GM18867 (cell line): ENCODE results near the gene CCDC69.

Experiments used
- ATAC-seq: cut with Tn5 transposase; IDR thresholded peaks from one replicate; pipeline ENCODE4 v1.9.1; 2021; ENCODE audit warnings: mild to moderate bottlenecking, moderate library complexity; ENCODE audit not compliant: unreplicated experiment

Gene CCDC69

DNA sequence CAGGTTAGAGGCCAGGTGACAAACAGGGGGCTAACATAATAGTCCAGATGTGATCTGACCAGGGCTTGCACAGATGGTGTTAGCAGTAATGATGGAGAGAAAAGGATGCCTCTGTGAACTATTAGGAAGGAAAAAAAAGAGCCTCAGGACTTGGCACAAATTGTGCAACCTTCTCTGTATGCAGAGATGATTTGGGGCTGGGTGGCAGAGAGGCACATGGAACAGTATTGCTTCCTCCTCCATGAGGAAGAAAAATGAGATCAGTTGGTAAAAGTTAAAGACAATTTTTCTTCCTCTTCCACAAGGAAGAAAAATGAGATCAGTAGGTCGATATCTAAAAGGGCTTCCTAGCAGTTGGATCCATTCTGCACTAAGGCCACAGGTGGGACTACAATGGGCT lies 52.4 kb downstream of the CCDC69 start:
- ATAC-seq, result no peak

DNA sequence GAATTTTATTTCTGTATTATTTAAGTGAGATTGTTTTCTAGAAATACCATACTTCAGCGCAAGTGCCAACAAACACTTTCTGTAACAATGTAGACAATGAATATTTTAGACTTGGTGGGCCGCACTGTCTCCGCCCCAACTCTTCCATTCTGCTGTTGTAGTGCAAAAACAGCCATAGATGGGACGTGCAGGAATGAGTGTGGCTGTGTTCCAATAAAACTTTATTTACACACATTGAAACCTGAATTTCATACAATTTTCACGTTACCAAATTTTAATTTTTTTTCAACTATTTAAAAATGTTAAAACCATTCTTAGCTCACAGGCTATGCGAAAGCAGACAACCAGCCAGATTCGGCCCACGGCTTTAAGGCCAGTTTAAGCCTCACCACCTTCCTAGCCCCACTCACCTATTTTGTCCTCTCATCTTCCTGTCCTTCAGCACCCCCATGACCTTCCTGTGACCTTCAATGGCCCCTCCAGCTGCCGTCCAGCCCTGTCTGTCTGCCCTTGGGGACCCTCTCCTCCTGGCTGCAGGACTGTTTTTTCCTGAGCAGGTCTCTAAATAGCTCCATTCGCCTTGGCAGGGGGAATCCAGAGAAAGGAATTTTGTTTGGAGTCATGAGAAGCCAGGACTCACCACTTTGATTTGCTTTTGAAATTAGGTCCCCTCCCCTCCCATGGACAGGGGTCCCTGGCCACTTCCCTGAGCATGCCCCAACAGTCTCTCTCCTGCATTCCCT lies 55.1 kb downstream of the CCDC69 start:
- no peak for ATAC-seq

DNA sequence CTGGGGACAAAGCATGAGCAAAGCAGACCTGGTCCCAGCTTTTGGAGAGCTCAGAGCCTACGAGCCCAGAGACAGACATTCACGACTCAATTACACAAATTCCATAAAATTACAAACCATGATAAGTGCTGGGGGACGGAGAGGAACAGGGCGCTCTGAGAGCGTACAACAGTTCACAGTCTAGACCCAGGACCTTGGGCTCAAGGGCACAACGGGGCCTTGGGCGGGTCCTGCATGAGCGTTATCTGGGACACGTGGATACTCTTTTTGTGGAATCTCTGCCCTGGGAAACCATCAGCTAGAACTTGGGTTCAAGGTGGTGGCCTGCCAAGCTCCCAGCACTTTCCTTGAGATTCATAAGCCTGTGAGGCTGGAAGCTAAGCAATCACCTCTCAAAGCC lies 56.9 kb downstream of the CCDC69 start:
- ATAC-seq, result no peak

DNA sequence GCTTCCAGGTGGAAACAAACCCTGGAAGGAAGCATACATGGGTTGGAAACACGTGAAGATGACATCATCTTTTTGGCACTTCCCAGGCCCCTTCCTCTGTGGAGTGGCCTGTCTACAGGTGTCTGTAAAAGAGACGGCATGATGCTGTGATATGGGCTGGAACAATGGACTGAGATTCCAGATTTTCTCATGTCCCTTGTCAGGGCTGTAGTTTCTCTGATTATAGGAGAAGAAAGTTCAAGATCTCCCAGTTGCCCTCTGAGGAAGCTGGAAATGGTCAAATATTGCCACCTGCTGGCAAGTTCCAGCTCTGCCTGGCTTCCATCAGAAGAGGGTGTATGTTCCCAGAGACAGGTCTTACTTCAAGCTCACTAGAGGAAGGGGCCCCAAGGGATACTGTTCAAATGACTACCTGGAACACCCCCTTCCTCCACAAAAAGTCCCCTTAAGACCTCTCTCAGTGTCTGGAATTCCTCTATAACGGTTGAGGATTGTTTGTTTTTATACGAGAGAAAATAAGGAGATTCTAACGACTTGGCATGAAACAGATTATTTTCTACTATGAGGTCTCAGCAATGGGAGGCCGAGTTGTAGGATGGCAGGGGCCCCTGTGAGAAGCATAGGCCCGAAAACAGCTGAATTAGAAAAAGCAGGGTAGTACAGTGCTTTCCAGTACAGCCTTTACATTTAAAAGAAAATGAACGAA lies 59.1 kb downstream of the CCDC69 start:
- peak; percentile 87 for ATAC-seq

DNA sequence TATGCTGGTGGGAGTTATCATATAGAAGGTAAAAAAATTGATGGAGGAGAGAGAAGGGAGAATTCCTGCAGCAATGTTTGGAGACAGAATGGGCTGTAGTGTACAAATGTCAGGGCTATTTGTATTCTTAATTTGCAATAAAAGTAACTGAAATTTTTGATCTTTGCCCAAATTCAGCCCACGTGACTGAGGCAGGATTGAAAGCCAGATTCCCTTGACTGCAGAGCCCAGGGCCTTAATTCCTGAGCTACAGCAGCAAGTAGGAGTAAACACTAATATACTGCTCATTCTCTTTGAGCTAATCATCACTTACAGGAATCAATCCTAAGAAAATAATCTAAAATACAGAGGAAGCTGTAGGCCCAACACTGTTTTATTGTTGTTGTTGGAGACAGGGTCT lies 61.1 kb downstream of the CCDC69 start:
- no peak for ATAC-seq

DNA sequence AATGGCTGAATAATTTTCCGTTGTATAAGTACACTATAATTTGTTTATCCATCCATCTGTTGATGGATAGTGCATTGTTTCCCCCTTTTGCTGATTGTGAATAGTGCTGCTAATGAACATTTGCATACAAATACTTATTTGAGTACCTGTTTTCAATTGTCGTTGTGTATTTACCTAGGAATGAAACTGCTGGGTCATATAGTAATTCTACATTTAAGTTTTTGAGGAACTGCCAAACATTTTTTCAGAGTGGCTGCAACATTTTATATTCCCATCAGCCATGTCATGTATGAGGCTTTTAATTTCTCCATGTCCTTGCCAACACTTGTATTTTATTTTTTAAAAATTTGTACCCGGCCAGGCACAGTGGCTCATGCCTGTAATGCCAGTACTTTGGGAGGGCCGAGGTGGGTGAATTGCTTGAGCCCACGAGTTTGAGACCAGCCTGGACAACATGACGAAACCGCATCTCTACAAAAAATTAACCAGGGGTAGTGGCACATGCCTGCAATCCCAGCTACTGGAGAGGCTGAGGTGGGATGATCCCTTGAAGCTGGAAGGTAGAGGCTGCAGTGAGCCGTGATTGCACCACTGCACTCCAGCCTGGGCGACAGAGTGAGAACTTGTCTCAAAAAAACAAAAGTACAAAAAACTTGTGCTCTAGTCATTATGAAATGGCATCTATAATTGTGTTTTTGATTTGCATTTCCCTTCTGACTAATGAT lies 64.1 kb downstream of the CCDC69 start:
- peak; percentile 31 for ATAC-seq

DNA sequence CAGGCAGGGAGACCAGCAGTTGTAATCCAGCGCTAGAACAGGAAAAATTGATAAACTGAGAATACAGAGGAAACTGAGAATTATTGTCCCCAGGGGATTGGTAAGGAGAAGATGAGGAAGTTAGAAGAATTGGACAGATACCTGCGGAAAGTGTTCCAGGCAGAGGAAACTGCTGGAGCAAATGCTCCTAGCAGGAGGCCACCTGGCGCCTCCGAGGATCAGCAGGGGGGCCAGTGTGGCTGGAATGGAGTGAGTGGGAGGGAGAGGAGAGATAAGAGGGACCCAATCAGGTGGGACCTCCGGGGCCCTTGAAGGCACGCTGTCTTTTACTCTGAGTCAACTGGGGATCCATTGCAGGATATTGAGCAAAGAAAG lies 65.6 kb downstream of the CCDC69 start:
- no peak for ATAC-seq

DNA sequence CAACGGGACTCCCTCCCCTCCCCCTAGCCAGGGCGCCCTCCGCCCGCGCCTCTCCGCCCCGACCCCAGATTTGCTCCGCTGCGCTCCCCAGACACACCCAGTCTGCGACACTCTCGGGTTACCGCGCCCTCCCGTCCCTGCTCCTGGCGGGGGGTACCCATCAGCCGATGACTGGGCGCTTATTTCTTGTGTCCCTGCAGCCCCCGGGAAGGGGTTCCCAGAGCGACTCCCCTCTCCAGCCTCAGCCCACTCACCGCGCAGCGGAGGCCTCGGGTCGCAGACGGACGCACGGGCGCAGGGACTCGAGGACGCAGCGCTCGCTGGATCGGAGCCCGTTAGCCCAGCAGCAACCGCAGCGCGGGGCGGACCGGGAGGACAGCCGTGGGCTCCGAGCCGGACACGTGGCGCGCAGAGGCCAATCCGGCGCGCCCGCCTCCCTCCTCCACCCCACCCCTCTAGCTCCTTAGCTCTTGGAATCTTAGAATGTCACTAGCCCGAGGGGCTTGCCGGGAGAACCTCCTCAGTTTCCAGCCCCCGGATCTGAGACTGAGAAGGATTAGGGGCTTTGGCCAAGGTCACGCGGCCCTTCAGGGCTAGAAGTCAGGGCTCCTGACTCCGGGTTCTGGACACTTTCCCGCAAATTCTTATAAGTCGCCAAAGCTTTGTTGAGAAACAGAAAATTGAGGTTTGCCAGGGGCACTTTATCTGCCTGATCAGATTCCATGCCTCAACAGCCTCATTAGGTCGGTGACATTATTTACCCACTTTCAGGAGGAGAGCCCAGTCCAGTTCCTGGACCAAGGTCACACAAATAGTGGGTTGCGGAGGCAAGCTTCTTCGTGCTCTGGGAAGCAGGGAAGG lies 66.2 kb downstream of the CCDC69 start, which contains the start of gene ANXA6:
Gene ANXA6, minus strand, starts transcription at position 354 of the 861 bp plus-strand sequence. CDS start 9,878 bp downstream, outside the sequence.
- ATAC-seq, result peak; percentile 54

DNA sequence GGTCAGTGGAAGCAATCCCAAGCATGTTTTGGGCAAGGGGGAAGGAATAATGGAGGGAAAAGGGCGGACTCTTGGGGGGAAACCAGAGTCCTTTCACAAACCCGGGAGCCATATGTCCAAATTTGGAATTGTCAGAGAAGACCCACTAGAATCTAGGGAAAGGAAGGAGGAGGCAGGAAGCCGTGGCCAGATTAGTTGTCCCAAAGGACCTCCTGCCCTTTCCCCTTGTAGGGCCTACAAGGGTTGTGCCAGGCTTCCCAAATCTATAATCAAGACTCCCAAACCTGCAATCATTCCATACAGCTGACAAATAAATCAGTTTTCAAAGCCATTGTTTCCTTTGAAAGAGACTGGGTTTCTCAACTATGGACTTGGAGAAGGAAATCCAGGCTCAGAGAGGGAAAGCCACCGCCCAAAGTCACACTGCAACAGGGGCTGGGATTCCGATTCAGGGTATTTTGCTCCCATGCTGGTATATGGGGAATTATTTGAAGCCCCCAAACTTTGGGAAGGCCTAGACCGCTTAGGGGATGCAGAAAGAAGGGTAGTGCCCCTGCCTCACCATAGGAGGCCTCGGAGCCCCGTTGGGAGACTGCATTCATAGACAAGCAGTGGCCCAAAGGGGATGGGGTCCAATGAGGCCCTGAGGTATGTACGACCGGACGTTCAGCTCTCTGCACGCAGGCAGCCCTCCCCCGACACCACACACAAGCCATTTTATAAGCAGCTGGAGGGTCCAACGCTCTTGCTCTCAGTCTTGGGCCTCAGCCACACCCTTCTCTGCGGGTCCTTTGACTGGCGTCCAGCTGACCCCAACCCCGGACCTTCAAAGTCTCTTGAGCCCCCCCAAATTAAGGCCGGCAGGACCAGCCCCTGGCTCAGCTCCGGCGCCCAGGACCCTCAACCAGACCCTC lies 67.1 kb downstream of the CCDC69 start:
- ATAC-seq, result no peak

DNA sequence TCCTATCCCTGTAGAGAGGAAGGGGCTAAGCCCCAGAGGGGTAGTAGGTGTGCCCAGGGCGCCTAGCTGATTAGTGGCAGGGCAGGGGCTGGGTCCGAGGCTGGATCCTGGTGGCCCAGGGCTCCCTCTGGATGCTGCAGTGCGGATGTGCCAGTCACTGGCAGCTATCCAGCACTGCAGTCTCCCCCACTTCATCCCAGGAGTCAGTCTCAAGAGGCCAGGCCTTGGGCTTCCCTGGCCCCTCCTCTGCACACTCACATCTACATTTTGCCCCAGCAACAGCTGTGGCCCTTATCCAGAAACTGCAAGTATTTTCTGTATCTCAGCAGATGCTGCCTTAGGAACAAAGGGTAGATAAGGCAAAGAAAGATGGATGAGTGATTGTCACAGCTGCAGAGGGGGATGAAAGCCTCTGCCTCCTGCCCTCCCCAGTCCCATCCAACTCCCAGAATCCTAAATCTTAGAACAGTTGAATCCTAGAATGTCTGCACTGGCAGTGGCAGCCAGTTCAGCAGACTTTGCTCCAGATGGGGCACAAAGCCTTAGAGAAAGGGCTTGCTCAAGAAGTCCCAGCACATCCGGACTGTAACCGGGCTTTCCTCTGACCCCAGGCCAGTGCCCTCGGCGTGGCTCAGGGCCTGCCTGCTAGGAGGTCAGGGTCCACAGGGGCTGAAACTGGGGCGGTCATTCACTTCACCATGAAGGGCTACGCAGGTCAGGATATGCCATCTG lies 68.0 kb downstream of the CCDC69 start:
- ATAC-seq, result peak; percentile 28

DNA sequence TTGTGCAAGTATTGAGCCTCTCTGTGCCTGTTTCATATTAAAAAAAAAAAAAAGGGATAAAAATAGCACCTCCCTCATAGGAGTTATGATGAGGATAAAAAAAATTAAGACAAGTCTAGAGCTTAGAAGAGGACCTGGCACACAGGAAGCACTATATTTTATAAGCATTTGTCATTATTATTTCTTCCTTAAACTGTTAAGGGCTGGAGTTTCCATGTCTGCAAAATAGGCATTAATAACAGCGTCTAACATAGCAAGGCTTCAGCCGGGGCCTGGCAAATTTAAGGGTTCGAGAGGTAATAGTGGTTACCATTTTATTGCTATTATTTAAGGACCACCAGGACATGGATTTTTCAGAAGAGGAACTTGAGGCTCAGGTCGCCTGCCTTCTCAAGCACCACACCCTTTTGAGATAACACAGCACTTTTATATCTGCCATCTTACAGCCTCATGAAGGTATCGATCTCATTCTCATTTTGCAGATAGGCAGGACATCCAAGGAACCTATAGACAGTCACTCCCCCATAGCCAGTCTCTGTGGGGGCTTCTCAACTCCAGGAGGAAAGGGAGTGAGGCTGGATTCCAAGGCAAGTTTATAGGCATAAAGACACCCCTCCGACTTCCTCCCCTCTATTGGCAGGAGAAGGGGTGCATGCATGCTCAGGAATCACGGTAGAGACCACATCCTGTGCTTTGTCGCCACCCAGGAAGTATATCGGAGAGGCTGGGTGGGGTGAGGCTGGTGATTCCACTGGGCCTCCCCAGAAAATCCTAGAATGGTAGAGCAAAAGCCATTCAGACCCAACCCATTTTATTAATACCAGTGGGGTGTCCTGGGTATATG lies 68.7 kb downstream of the CCDC69 start:
- ATAC-seq, result peak; percentile 31

DNA sequence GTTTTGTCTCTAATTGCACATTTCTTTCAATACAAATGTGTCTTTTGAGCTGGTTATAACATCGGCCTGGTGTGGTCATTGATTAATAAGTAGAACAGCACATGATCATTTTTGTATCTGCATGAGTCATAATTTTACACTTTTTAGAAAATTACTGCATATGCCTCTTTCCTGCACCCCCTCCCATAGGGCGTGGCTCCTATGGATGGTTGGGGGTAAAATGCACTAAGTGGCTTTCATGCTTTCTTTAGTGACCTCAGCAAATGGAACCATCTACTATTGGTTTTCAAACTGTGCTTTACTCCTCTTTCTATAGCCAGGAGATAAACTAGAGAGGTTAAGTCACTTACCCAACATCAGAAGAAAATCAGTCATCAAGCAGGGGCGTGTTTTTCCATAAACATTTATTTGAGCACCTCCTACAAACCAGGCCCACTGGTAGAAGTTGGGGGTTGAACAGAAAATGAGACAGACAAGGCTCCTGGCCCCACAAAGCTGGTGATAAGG lies 70.1 kb downstream of the CCDC69 start:
- no peak for ATAC-seq

DNA sequence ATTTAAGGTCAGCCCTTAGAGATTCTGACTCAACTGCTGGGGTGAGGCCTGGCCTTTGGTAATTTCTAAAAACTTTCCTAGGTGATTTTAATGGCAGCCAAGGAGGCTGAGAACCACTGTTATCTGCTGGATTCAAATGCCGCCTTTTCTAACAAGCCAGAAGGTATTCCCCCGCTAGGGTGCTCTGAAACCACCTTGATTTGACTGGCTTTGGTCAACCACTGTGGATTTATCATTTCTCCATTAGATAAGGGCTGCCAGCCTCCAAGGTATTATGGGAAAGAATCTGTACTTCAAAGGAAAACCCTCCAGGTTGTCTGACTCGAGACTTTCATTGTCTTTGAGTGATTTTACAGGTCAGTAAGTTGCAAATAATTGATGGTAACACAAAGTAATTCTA lies 70.6 kb downstream of the CCDC69 start:
- no peak for ATAC-seq

DNA sequence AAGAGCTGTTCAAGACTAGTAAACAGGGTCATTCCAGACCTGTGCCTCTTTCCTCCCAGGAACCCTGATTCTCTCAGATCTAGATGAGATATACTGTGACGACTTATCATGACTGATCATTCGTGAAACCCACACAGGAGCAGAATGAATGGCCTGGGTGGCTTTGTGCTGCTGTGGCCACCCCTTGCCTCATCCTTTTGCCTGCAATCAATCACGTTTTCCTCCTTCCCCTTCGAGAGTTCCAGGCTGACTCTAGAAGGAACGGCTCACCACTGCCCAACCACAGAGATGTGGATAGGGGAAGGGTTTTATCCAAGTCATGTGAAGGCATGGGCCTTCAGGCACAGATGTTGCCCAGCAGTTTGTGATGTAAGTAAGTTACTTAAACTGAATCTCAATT lies 72.1 kb downstream of the CCDC69 start:
- ATAC-seq, result peak; percentile 27

DNA sequence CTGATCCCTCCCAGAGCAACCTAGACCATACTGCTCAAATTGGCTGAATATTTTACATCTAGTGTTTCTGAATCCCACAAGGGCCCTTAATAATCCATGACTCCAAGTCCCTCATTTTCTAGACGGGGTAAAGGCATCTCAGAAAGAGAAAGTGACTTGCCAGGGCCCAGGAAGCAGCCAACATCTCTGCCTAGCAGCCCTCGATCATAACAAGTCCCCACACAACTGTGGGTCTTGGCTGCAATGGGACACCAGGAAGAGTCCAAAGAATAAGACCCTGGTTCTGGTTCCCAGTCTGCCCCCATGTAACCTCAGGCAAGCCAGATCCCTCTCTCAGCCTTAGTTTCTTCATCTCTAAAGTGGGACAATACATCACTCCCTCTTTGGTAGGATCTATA lies 72.6 kb downstream of the CCDC69 start:
- no peak for ATAC-seq

DNA sequence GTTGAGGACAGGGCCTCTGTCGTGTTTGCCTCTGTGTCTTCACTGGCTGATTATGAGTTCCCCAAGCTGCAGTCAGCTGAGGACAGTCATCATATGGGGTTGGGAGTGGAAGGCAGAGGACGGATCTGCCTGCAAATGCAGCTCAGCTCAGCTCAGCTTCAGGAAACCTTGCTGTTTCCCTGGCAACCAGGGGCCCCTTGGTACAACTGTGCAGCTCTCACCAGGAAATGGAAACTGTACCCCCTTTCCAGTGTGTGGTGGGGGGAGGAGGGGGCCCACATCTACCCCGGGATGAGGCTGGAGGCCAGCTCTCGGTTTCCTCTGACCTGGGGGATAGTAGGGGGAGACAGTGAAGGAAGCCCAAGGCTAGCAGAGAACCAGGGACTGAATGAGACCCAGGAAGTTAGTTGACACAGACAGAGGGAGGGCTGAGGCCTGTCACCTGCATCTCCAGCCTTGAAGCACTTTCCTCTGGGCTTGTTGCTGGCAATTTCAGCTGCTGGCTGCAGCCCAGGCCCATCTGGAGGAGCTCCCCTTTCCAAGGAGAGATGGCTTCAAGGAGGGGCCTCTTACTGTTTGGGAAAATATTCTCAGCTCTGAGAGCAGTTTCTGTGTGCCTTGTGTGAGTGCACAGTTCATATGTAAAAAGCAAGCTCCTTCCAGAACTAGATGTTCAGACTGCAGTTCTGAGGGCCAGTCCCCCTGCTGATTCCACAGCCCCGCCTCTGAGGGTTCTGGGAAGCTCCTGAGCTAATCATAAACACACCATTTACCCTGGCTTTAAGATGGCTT lies 73.2 kb downstream of the CCDC69 start:
- ATAC-seq, result peak; percentile 52

DNA sequence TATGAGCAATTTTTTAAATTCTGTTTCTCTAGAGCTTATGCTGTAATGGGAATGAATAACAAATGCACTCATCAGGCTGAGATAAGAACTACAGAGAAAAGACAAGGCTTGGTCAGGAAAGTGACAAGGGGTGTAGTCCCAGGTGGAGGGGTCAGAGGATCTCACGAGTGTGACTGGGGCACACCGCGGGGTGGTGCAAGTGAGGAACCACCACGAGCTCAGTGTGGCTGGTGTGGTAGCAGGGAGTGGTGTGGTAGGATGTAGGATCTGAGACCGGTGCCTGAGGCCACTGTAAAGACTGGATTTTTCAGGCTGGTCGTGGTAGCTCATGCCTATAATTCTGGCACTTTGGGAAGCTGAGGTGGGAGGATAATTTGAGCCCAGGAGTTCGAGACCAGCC lies 75.3 kb downstream of the CCDC69 start:
- ATAC-seq, result no peak
